PC-9 (cell line): Measurements from ENCODE around the gene SLC24A4.

ENCODE experiments used
- CTCF ChIP-seq: fragments of 200-600 bp; sonication (generic); conservative IDR thresholded peaks from 2 replicates; pipeline ENCODE4 v1.6.1; 2017; ENCODE audit warnings: mixed run types, antibody characterized with exemption, mild to moderate bottlenecking, moderate library complexity
- EZH2 ChIP-seq: fragments of 200-600 bp; sonication (generic); IDR thresholded peaks from 2 replicates; pipeline ENCODE4 v1.8.0; 2017; ENCODE audit warnings: antibody characterized with exemption, low read depth

DNA sequence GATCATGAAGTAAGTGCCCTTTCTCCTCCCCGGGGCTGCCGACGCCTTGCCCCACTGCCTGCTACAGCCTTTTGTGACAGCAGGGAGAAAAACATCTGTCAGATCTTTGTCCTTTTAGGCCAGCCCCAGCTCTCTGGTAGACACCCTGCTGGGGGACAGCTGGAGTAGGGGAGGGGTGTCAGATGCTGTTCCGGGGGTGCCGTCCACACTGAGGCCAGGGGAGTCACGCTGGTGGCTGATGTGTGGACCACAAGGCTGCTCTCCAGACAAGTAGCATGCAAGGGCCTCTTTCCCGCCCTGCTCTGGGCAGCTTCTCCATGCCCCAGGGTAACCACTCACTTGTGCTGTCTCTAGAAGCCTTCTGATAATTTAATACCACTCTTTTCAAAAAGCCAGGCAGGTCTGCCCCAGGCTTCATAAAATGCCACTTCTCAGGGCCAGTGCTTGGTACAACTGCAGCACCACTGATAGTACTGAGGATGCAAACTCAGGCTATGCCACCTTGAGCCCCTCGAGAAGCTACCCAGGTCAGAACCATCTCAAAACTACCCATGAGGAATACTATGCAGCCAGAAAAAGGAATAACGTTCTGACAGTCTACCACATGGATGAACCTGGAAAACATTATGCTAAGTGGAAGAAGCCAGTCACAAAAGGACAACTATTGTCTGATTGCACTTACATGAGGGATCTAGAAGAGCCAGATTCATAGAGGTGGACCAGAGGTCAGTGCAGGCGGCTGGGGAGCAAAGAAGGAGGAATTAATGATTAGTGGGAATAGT lies 124.6 kb downstream of the SLC24A4 start:
- TF ChIP-seq CTCF, result no peak
- no peak for TF ChIP-seq EZH2
